GM21576 (cell line): ENCODE results near the gene SLC24A2.
"Not testable (repeated sequence)": the region's sequence is repeated elsewhere in the genome, so short reads cannot be mapped to it uniquely, and the experiment has no call there.

Experiments
- ATAC-seq: cut with Tn5 transposase; IDR thresholded peaks from one replicate; pipeline ENCODE4 v1.9.1; 2021; ENCODE audit warnings: mild to moderate bottlenecking, moderate library complexity; ENCODE audit not compliant: unreplicated experiment

SLC24A2 gene

DNA sequence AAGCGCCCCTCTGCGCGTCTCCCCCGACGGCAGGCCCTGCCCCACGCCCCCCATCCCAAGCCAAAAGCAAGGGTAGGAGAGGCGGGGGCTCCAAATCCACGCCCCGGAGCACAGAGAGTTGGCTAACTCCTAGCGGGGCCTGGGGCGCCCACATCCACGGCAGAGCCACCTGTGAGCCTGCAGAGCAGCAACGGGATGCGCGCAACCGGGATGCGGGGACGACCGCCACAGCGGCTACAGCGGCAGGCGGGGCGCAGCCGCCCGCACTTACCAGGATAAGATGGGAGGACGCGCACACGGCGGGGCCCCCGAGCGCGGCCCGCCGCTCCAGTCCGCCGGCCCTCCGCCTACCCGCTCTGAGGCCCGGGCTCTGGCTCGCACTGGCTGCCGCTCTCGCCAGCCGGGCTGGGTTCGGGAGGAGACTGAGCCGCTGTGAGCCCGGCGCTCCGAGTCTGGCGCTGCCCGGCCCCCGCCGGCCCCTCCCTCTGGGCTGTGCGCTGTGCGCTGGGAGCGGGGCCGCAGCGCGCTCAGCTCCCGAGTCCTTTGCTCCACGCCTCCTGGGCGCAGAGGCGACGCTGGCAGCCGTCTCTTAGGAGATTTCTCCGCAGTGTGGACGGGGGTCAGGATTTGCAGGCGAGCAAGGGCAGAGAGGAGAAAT is at the start of gene SLC24A2:
SLC24A2 (minus strand) TSS at position 424 of the 658 bp plus-strand sequence.
- ATAC-seq = no peak

DNA sequence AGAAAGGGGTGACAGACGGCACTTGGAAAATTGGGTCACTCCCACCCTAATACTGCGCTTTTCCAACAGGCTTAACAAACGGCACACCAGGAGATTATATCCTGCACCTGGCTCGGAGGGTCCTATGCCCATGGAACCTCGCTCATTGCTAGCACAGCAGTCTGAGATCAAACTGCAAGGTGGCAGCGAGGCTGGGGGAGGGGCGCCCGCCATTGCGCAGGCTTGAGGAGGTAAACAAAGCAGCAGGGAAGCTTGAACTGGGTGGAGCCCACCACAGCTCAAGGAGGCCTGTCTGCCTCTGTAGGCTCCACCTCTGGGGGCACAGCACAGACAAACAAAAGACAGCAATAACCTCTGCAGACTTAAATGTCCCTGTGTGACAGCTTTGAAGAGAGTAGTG is 44.5 kb upstream of the SLC24A2 start:
- ATAC-seq = not testable (repeated sequence)

DNA sequence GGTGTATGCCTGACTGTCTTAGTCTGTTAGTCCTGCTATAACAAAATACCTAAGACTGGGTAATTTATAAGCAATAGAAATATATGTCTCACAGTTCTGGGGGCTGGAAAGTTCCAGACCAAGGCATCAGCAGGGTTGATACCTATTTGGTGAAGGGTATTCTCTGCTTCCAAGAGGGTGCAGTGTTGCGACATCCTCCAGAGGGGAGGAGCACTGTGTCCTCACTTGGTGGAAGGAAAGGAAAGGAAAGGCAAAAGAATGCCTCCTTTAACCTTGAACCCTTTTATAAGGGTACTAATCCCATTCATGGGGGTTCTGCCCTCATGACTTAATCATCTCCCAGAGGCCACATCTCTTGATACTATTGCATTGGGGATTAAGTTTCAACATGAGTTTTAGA is 42.0 kb upstream of the SLC24A2 start:
- no peak for ATAC-seq

- no peak for ATAC-seq
These were observed 39.8 kb upstream of the SLC24A2 start for GRCh38 chr9:19828576-19829109.

DNA sequence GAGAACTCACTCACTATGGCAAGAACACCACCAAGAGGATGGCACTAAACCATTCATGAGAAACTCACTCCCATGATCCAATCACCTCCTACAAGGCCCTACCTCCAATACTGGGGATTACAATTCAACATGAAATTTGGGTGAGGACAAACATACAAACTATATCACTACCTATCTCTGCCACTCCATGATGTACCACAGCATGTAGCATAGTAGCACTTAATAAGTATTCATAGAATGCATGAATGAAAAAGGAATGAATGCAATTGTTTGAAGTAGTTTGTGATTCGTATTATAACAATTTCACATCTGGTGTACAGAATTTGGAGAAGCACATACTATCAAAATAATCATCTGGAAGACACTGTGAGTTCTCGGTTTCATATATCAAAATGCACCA is 27.9 kb upstream of the SLC24A2 start:
- ATAC-seq = no peak

DNA sequence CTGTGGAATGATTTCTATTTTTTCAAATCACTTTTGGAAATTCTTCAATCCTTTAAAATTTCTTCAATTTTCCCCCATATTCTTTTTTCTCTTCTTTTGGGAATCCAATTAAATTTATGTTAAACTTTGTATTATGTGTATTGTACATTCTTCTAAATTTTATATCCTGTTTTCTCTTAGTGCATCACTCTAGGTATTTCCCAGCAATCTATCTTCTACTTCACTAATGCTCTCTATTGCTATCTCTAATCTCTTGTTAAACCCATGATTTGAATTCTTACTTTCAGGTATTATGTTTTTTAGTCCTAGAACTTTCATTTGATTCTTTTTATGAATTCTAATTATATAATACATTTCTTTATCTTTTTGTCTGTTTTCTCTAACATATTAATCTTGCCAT is 23.4 kb upstream of the SLC24A2 start:
- ATAC-seq = no peak

DNA sequence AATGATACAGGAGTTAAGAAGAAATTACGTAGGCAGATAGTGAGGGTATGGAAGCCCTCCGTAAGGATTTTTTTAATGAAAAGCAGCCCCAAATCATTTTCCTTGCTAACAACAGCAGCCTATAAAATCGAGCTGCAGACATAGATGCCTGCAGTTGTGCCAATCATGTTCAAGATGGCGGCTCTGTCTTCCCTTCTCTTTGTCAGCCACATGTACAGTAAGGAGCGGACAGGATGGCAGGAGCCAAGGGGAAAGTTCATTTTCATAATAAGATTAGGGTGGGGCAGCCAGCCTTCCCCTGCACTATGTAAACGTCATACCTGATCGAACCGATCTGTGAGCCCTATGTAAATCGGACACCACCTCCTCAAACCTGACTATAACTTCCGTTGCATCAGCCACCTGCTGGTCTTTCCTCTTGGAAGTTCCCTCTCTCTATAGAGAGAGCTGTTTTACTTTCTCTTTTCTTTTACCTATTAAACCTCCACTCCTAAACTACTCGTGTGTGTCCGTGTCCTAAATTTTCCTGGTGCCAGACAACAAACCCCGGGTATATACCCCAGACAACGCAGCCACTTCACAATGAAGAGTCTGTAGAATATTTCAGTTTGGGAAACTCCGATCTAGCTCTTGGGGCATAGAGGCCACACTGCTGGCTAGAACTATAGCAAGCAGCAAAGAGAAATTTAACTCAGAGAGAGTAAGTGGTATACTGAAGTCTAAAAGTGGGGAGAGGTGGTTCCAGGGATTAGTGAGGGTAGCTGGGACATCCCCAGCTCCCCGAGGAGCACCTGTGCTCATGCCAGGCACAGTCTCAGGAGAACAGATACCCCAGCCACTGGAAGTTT is 20.8 kb upstream of the SLC24A2 start:
- no peak for ATAC-seq

DNA sequence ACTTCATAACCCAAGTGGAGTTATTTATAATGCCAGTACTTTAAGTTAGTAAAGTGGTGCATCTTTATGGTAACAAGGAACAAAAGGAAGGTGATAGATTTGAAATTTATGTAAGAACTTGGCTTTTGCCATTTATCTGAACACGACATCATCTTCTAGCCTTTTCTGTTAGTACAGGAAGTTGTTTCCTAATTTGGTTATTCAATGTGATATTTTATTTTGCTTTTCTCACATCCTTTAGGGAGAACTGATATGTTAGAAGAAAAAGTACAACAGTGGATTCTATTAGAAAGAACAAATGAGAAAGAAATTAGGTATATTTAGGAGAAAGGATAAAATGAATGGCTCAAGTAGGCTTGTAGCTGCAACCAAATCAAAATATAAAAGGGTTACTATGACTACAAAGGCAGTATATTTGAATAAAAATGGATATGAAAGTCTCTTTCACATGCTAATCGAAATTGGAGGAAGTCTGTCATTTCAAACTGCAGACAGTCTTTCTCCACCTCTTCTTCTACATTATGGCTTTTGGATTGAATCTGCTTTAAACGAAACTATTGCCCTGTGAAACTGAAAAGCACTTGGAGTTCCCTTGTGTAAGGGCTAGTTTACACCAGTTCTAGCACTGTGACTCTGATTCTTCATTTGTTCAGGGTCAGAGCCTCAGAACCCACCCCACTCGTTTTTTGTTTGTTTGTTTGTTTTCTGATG is 18.5 kb upstream of the SLC24A2 start:
- no peak for ATAC-seq

- no peak for ATAC-seq
These were observed 15.6 kb upstream of the SLC24A2 start for GRCh38 chr9:19804431-19804830.

- no peak for ATAC-seq
These were observed 12.0 kb upstream of the SLC24A2 start for GRCh38 chr9:19800884-19801283.

- ATAC-seq = no peak
These were observed 10.9 kb upstream of the SLC24A2 start for GRCh38 chr9:19799784-19800183.

DNA sequence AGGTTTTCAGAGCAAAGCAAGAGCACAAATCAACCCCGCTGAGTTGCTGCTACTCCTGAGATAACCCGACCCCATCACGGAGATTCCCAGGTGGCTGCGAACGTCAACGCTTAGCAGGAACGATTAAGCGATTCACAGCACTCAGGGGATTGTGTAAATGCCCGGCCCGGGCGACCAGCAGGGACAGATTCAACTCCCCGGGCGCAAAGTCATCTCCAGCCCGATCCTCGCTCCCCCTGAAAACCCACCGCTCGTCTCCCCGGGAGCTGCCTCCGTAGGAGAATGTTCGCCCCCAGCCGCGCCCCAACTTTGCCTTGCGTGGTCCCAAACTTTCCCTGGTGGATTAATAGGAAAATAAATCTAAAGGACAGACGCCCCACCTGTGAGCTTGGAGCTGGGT is 685 bp downstream of the SLC24A2 start:
- no peak for ATAC-seq

GRCh38 chr9:19787672-19788071 is 1.2 kb downstream of the SLC24A2 start:
- ATAC-seq = no peak

- ATAC-seq = no peak
These were observed 3.6 kb downstream of the SLC24A2 start for GRCh38 chr9:19785230-19785629.

- no peak for ATAC-seq
These were observed 4.7 kb downstream of the SLC24A2 start for GRCh38 chr9:19784136-19784535.

DNA sequence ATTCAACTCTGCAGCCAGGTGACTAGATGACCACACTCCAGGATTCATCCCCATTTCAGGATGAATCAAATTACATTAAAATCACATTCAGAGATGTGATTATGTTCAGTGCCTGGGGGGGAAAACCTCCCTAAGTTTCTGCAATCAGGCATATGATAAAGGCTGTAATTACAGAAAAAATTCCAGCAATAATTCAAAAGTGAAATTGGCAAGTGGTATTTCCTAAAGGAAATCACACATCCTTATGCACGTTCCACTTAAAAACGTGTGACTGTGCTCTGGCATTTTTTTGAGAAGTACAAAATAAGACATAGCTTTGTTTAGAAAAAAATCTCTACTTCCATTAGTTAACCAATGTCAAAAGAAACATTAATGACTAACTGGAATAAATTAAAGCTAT is 5.3 kb downstream of the SLC24A2 start:
- no peak for ATAC-seq

- no peak for ATAC-seq
These were observed 6.8 kb downstream of the SLC24A2 start for GRCh38 chr9:19782005-19782404.

DNA sequence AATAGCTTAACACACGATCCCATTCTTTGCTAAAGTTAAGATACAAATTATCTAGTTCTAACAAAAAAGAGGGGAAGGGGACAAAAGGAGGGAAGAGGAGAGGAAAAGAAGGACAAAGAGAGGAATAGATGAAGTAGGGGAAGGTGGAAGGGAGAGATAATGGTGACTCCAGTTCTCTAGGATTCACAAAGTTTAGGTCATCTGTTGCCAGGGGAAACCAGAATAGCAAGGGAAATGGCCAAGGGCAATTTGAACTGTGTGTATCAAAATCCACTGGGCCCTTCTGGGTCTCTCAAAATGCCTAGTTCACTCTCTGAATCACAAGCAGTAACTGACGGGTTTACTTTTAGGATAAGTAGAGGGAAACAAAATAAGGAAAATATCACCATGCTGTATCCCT is 7.6 kb downstream of the SLC24A2 start:
- no peak for ATAC-seq

DNA sequence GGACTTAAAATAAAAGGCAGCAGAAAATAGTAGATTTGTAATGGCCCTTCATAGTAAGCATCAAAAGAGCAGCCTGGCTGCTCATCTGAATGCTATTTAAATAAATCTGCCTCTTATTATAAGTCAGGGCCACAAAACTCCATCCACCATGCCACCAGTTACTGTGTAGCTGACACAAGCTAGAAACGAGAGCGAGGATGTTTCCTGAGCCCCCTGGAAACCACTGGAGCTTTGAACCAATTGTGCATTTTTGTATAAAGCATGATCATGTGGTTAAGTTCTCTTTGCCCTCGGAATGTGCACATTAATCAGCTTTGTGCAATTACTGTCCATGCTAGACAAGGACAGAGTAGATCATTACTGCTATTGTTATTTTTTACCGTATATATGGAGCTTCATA is 17.4 kb downstream of the SLC24A2 start:
- no peak for ATAC-seq

GRCh38 chr9:19770973-19771372 is 17.9 kb downstream of the SLC24A2 start:
- ATAC-seq = no peak

DNA sequence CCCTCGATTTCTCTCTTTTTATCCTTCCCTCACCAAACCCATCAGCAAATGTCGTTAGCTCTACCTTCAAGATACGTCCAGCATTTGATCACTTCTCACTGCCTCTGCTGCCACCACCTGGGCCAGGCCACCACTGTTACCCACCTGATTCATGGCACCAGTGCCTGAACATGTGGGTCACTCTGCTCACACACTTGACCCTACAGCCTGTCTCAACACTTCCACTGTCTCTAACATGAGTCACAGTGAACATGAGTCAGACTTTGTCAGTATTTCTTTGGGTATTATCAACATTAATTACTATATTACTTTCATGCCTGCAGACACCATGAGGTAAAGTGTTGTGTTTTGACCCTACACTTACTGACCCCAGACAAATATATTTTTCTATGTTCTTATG is 19.6 kb downstream of the SLC24A2 start:
- ATAC-seq = no peak

- ATAC-seq = no peak
These were observed 20.0 kb downstream of the SLC24A2 start for GRCh38 chr9:19768798-19769197.
